Neural progenitor cell (in vitro differentiated cells): ENCODE results near the gene XIRP1. TPM values are rescaled to one million over a fixed set of nuclear protein-coding genes. Genes with fewer than 3 reads are reported as not detected.

Experiments
- DNase-seq: peaks from one replicate; pipeline ENCODE4 v3.0.0-alpha.2; 2016; ENCODE audit warnings: low spot score
- H2AFZ ChIP-seq: fragments of 200-600 bp; sonication (generic); replicated peaks from 2 replicates; pipeline ENCODE4 v1.6.1; 2016; ENCODE audit warnings: antibody characterized with exemption
- H3F3A ChIP-seq: fragments of 200-600 bp; sonication (generic); 2 replicates; pipeline ENCODE4 v1.6.1; 2016; ENCODE audit warnings: antibody characterized with exemption, low read depth
- H3K27ac ChIP-seq: fragments of 200-600 bp; sonication (generic); 2 replicates; pipeline ENCODE4 v1.5.1; 2016; ENCODE audit warnings: mild to moderate bottlenecking
- H3K27me3 ChIP-seq: fragments of 200-600 bp; sonication (generic); 2 replicates; pipeline ENCODE4 v1.6.1; 2016; ENCODE audit warnings: mild to moderate bottlenecking, moderate library complexity
- H3K36me3 ChIP-seq: fragments of 200-600 bp; sonication (generic); 2 replicates; pipeline ENCODE4 v1.5.1; 2016
- H3K4me1 ChIP-seq: fragments of 200-600 bp; sonication (generic); 2 replicates; pipeline ENCODE4 v1.6.1; 2016; ENCODE audit warnings: mixed run types
- H3K4me2 ChIP-seq: fragments of 200-600 bp; sonication (generic); 2 replicates; pipeline ENCODE4 v1.6.1; 2016
- H3K4me3 ChIP-seq: fragments of 200-600 bp; sonication (generic); 2 replicates; pipeline ENCODE4 v1.5.1; 2016
- H3K79me2 ChIP-seq: fragments of 200-600 bp; sonication (generic); 2 replicates; pipeline ENCODE4 v1.6.1; 2016; ENCODE audit warnings: low read depth
- H3K9ac ChIP-seq: fragments of 200-600 bp; sonication (generic); 2 replicates; pipeline ENCODE4 v1.6.1; 2016
- H3K9me3 ChIP-seq: fragments of 200-600 bp; sonication (generic); 2 replicates; pipeline ENCODE4 v1.5.1; 2016; ENCODE audit warnings: low read depth
- H4K20me1 ChIP-seq: fragments of 200-600 bp; sonication (generic); 2 replicates; pipeline ENCODE4 v1.6.1; 2016; ENCODE audit warnings: low read depth
- H3K27ac Mint-ChIP-seq: 3 replicates; pipeline ENCODE4 v1.8.0; 2021; ENCODE audit warnings: mixed read lengths
- H3K27me3 Mint-ChIP-seq: 2 replicates; pipeline ENCODE4 v1.8.0; 2022; ENCODE audit warnings: low read depth, mild to moderate bottlenecking, inconsistent platforms, moderate library complexity, mixed read lengths; ENCODE audit not compliant: insufficient read depth
- H3K36me3 Mint-ChIP-seq: 3 replicates; pipeline ENCODE4 v1.8.0; 2021; ENCODE audit warnings: mixed read lengths
- H3K4me1 Mint-ChIP-seq: 3 replicates; pipeline ENCODE4 v1.8.0; 2021; ENCODE audit warnings: mixed read lengths
- H3K4me3 Mint-ChIP-seq: 3 replicates; pipeline ENCODE4 v1.8.0; 2021; ENCODE audit warnings: mild to moderate bottlenecking, moderate library complexity, mixed read lengths
- H3K9me3 Mint-ChIP-seq: 3 replicates; pipeline ENCODE4 v1.8.0; 2020; ENCODE audit warnings: mixed read lengths
- CTCF ChIP-seq: fragments of 200-600 bp; sonication (generic); IDR thresholded peaks from 2 replicates; pipeline ENCODE4 v1.5.1; 2017; ENCODE audit warnings: antibody characterized with exemption, mild to moderate bottlenecking
- EZH2 ChIP-seq: fragments of 200-600 bp; sonication (generic); IDR thresholded peaks from 2 replicates; pipeline ENCODE4 v1.6.1; 2017; ENCODE audit warnings: antibody characterized with exemption, mild to moderate bottlenecking, moderate library complexity
- EZH2phosphoT487 ChIP-seq: fragments of 200-600 bp; sonication (generic); IDR thresholded peaks from 2 replicates; pipeline ENCODE4 v1.6.1; 2017; ENCODE audit warnings: antibody characterized with exemption
- total RNA-seq: library from RNA; depleted of rRNA; stranded (reverse); fragments of >200 nt; gene quantifications from 2 replicates; pipeline ENCODE4 v1.2.3, GENCODE V29; 2015; ENCODE audit warnings: low replicate concordance

Gene XIRP1
- total RNA-seq, 1 donor from 2014 or later, result not detected

- H2AFZ ChIP-seq, result no peak overlapping the region
- TF ChIP-seq CTCF (no peak), EZH2phosphoT487 (no peak), EZH2 (no peak)
- Mint-ChIP-seq H3K4me1 (peaks cover 58% of the 10 kb centered on the region), H3K27me3 (peaks cover 11% of the 10 kb centered on the region), H3K4me3 (peak overlapping the region; percentile 58), H3K36me3 (peaks cover 6% of the 10 kb centered on the region), H3K9me3 (no peaks in the 10 kb centered on the region), H3K27ac (peak overlapping the region; percentile 29)
- H3K27ac ChIP-seq, result no peak overlapping the region
- no peaks in the 10 kb centered on the region for H3K36me3 ChIP-seq
- no peak for DNase-seq
- H4K20me1 ChIP-seq, result peaks cover 14% of the 10 kb centered on the region
- H3K27me3 ChIP-seq, result no peaks in the 10 kb centered on the region
- H3K79me2 ChIP-seq, result peaks cover 23% of the 10 kb centered on the region
- H3K4me1 ChIP-seq, result peaks cover 11% of the 10 kb centered on the region
- H3K4me2 ChIP-seq, result no peak overlapping the region
- H3K9me3 ChIP-seq, result no peaks in the 10 kb centered on the region
- H3K9ac ChIP-seq, result no peak overlapping the region
- peaks cover 8% of the 10 kb centered on the region for H3F3A ChIP-seq
- H3K4me3 ChIP-seq, result no peak overlapping the region
These were observed 46.3 kb downstream of the XIRP1 start for GRCh38 chr3:39146083-39146501.

DNA sequence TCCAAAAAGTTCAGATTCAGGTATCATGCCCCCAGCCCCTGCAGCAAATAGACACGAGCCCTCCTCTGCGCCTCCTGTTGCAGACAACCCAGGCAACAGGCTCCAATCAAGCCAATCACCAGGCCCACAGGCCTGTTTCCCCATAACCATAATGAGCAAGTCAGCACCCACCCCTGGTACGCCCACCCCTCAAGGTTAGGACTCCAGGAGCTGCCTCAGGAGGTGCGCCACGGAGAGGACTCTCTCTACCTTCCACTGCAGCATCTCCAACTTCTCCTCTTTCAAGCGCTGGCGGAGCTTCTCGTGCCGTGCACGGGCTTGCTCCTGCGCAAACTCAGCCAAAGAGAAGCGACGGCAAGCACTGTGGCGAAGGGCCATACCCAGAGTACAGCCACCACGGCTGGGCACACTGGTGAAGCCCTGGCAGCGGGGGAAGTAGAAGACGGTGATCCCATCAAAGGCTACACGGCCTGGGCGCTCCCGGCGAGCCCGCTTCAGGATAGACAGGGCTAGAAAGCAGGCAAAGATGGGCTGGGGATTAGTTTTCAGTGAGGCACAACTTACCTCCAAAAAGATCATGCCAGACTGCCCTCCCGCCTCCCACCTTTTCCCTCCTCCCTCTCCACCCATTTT lies 47.5 kb downstream of the XIRP1 start:
- H4K20me1 ChIP-seq, result peaks cover 2% of the 10 kb centered on the region
- peaks cover 11% of the 10 kb centered on the region for H3K27me3 Mint-ChIP-seq
- H3F3A ChIP-seq, result no peaks in the 10 kb centered on the region
- peaks cover 45% of the 10 kb centered on the region for H3K4me1 Mint-ChIP-seq
- H3K27ac ChIP-seq, result no peak overlapping the region
- H3K27me3 ChIP-seq, result no peaks in the 10 kb centered on the region
- H3K4me2 ChIP-seq, result no peak overlapping the region
- TF ChIP-seq EZH2, result no peak
- TF ChIP-seq EZH2phosphoT487, result no peak
- peaks cover 11% of the 10 kb centered on the region for H3K36me3 Mint-ChIP-seq
- H2AFZ ChIP-seq, result no peak overlapping the region
- no peak overlapping the region for H3K9ac ChIP-seq
- H3K27ac Mint-ChIP-seq, result peak overlapping the region; percentile 29
- DNase-seq, result no peak
- H3K36me3 ChIP-seq, result no peaks in the 10 kb centered on the region
- no peak overlapping the region for H3K4me3 ChIP-seq
- peaks cover 14% of the 10 kb centered on the region for H3K79me2 ChIP-seq
- no peaks in the 10 kb centered on the region for H3K9me3 Mint-ChIP-seq
- H3K9me3 ChIP-seq, result no peaks in the 10 kb centered on the region
- H3K4me3 Mint-ChIP-seq, result no peak overlapping the region
- H3K4me1 ChIP-seq, result no peaks in the 10 kb centered on the region

- Histone ChIP-seq H3K4me2 (no peak overlapping the region), H4K20me1 (no peaks in the 10 kb centered on the region), H3K4me1 (no peaks in the 10 kb centered on the region), H3K4me3 (no peak overlapping the region), H2AFZ (no peak overlapping the region), H3K9ac (no peak overlapping the region), H3K9me3 (no peaks in the 10 kb centered on the region), H3K27me3 (no peaks in the 10 kb centered on the region), H3K79me2 (peaks cover 8% of the 10 kb centered on the region), H3K36me3 (no peaks in the 10 kb centered on the region), H3K27ac (no peak overlapping the region), H3F3A (no peaks in the 10 kb centered on the region)
- no peaks in the 10 kb centered on the region for H3K9me3 Mint-ChIP-seq
- H3K27ac Mint-ChIP-seq, result peak overlapping the region; percentile 29
- H3K4me3 Mint-ChIP-seq, result no peak overlapping the region
- no peak for DNase-seq
- H3K36me3 Mint-ChIP-seq, result peaks cover 11% of the 10 kb centered on the region
- peaks cover 9% of the 10 kb centered on the region for H3K27me3 Mint-ChIP-seq
- TF ChIP-seq EZH2 (no peak), CTCF (no peak), EZH2phosphoT487 (no peak)
- peaks cover 39% of the 10 kb centered on the region for H3K4me1 Mint-ChIP-seq
These were observed 48.2 kb downstream of the XIRP1 start for GRCh38 chr3:39144095-39144747.
